HCT116 (cell line): ENCODE data around the gene RAB1A. TPM values are rescaled to one million over a fixed set of nuclear protein-coding genes. Genes with fewer than 3 reads are reported as not detected.

ENCODE experiments used
- ATAC-seq: fragments of 200-7000 bp; cut with Tn5 transposase; 2 replicates; pipeline ENCODE4 v1.9.1; 2020; ENCODE audit warnings: mild to moderate bottlenecking, moderate library complexity
- BruUV-seq: library from RNA; stranded (reverse); fragments of 400-500 nt; replicated peaks from 2 replicates; lab custom pipeline; 2021; lab: Mats Ljungman, UMichigan
- CTCF ChIA-PET: fragments of 300-600 bp; sonication (Branson Sonifier 250); formaldehyde crosslinking; loops from one replicate; lab custom pipeline; 2021; ENCODE audit warnings: antibody characterized with exemption; lab: Charles Lee
- POLR2A ChIA-PET: fragments of 300-600, 350-600 bp; sonication (Branson Sonifier 250); formaldehyde crosslinking; loops from one replicate; lab custom pipeline; 2021; ENCODE audit warnings: antibody characterized with exemption; lab: Charles Lee
- RAD21 ChIA-PET, 2 experiments: fragments of 300-600 bp; sonication (Branson Sonifier 250); formaldehyde crosslinking; loops; one replicate each; lab custom pipeline; 2023; ENCODE audit warnings: low total read pairs in 2 of 2; ENCODE audit not compliant: uncharacterized antibody in 2 of 2, unreplicated experiment in 2 of 2, low non-redundant PET in 1 of 2; lab: Charles Lee
- DNase-seq: peaks from one replicate; pipeline ENCODE4 v3.0.0-alpha.2; 2010; ENCODE audit warnings: low read depth, low spot score
- H2AFZ ChIP-seq: fragments of 200-600 bp; shearing (Covaris generic), sonication (generic); 2 replicates; pipeline ENCODE4 v1.6.1; 2017; ENCODE audit warnings: low read depth, mixed run types, mixed read lengths, antibody characterized with exemption, low read length; ENCODE audit not compliant: poor library complexity, severe bottlenecking
- H3K27ac ChIP-seq: 2 replicates; pipeline ENCODE4 v1.5.1; 2012; ENCODE audit warnings: low read depth, low read length
- H3K27me3 ChIP-seq: fragments of 200-600 bp; sonication (generic); 2 replicates; pipeline ENCODE4 v1.6.1; 2016; ENCODE audit warnings: mixed run types, low read length, mixed read lengths; ENCODE audit not compliant: insufficient read depth
- H3K36me3 ChIP-seq, 2 experiments: fragments of 200-500 bp in 1 of 2; fragments of 200-600 bp in 1 of 2; sonication (Bioruptor generic) in 1 of 2; sonication (generic) in 1 of 2; 2 replicates each; pipeline versions ENCODE4 v1.5.1 to v1.6.1; 2014 to 2016; ENCODE audit warnings: low read length in 2 of 2, inconsistent platforms in 1 of 2, mixed read lengths in 1 of 2, mixed run types in 1 of 2; ENCODE audit not compliant: insufficient read depth in 2 of 2, control insufficient read depth in 1 of 2
- H3K4me1 ChIP-seq, 2 experiments: fragments of 200-600 bp in 1 of 2; sonication (generic) in 1 of 2; 2 replicates each; pipeline versions ENCODE4 v1.5.1 to v1.6.1; 2012 to 2017; ENCODE audit warnings: low read length in 2 of 2, inconsistent platforms in 1 of 2, mild to moderate bottlenecking in 1 of 2, mixed read lengths in 1 of 2, mixed run types in 1 of 2, moderate library complexity in 1 of 2; ENCODE audit not compliant: insufficient read depth in 2 of 2, control insufficient read depth in 1 of 2
- H3K4me2 ChIP-seq: fragments of 200-600 bp; sonication (generic); 2 replicates; pipeline ENCODE4 v1.6.1; 2017; ENCODE audit warnings: mixed run types, low read length, mixed read lengths
- H3K4me3 ChIP-seq, 2 experiments: fragments of 200-600 bp in 1 of 2; sonication (generic) in 1 of 2; replicated peaks in 1 of 2; 2 replicates each; pipeline ENCODE4 v1.5.1; 2011 to 2016; ENCODE audit warnings: low read length in 2 of 2, control low read depth in 1 of 2, low read depth in 1 of 2, mild to moderate bottlenecking in 1 of 2, mixed read lengths in 1 of 2, mixed run types in 1 of 2
- H3K79me2 ChIP-seq: fragments of 200-600 bp; sonication (generic); 2 replicates; pipeline ENCODE4 v1.6.1; 2017; ENCODE audit warnings: mild to moderate bottlenecking, mixed run types, low read length, moderate library complexity, mixed read lengths; ENCODE audit not compliant: insufficient read depth
- H3K9ac ChIP-seq: fragments of 200-600 bp; sonication (generic); 2 replicates; pipeline ENCODE4 v1.6.1; 2016; ENCODE audit warnings: low read length, mixed read lengths
- H3K9me2 ChIP-seq: fragments of 200-600 bp; sonication (generic), shearing (Covaris generic); 2 replicates; pipeline ENCODE4 v1.6.1; 2017; ENCODE audit warnings: mixed run types, mild to moderate bottlenecking, moderate library complexity; ENCODE audit not compliant: insufficient read depth
- H3K9me3 ChIP-seq, 2 experiments: fragments of 200-500 bp in 1 of 2; fragments of 200-600 bp in 1 of 2; sonication (Bioruptor generic) in 1 of 2; sonication (generic) in 1 of 2; 2 replicates each; pipeline ENCODE4 v1.6.1; 2014 to 2017; ENCODE audit warnings: low read length in 2 of 2, mixed read lengths in 2 of 2, inconsistent platforms in 1 of 2, low read depth in 1 of 2, mild to moderate bottlenecking in 1 of 2, mixed run types in 1 of 2, moderate library complexity in 1 of 2; ENCODE audit not compliant: control insufficient read depth in 1 of 2, insufficient read depth in 1 of 2
- H4K20me1 ChIP-seq: fragments of 200-600 bp; sonication (generic), shearing (Covaris generic); 2 replicates; pipeline ENCODE4 v1.6.1; 2017; ENCODE audit warnings: mixed run types, mild to moderate bottlenecking, moderate library complexity; ENCODE audit not compliant: insufficient read depth
- FOSL1 ChIP-seq: IDR thresholded peaks from 2 replicates; pipeline ENCODE4 v1.6.1; 2012; ENCODE audit warnings: low read depth
- RAD21 ChIP-seq: IDR thresholded peaks from 2 replicates; pipeline ENCODE4 v1.6.1; 2012; ENCODE audit warnings: low read depth, mild to moderate bottlenecking
- REST ChIP-seq: IDR thresholded peaks from 2 replicates; pipeline ENCODE4 v1.6.1; 2012; ENCODE audit warnings: low read depth
- SIN3A ChIP-seq: IDR thresholded peaks from 2 replicates; pipeline ENCODE4 v1.6.1; 2012; ENCODE audit warnings: low read depth
- TCF7L2 ChIP-seq: IDR thresholded peaks from 2 replicates; pipeline ENCODE4 v1.7.0; 2011; ENCODE audit warnings: borderline replicate concordance, inconsistent platforms; ENCODE audit not compliant: insufficient read depth, insufficient read length; ENCODE audit errors: extremely low read depth
- ZBTB33 ChIP-seq: IDR thresholded peaks from 2 replicates; pipeline ENCODE4 v1.6.1; 2011; ENCODE audit warnings: mild to moderate bottlenecking, low read length, moderate library complexity; ENCODE audit not compliant: insufficient replicate concordance; ENCODE audit errors: extremely low read depth
- ZFX ChIP-seq: fragments of 450-650 bp; IDR thresholded peaks from 2 replicates; pipeline ENCODE4 v1.6.1; 2017
- ZNF274 ChIP-seq: fragments of 200-500 bp; sonication (Bioruptor generic); IDR thresholded peaks from 2 replicates; pipeline ENCODE4 v1.6.1; 2014; ENCODE audit warnings: mild to moderate bottlenecking, low read depth, low read length, inconsistent platforms
- intact Hi-C: fragments of 100-400 bp; cut with micrococcal nuclease; formaldehyde crosslinking; loops from 2 replicates; pipeline ENCODE4 v1.10.0; 2022
- total RNA-seq: library from RNA; stranded (reverse); gene quantifications from one replicate; pipeline ENCODE4 v1.2.1, GENCODE V29; 2021; ENCODE audit not compliant: unreplicated experiment

Gene RAB1A
- total RNA-seq, 1 experiment from 2014 or later: 131 TPM

GRCh38 chr2:65061146-65061909 lies 68.6 kb downstream of the RAB1A start:
- no TSS peak for BruUV-seq
- no peaks in the 10 kb centered on the region for H3K27me3 ChIP-seq
- H3K9me2 ChIP-seq: no peaks in the 10 kb centered on the region
- no peak overlapping the region for H2AFZ ChIP-seq
- POLR2A ChIA-PET: no interaction called here
- ATAC-seq (no peak), DNase-seq (no peak)
- H3K9me3 ChIP-seq: no peaks in the 10 kb centered on the region
- peaks cover 14 to 27% of the 10 kb centered on the region in 2 experiments for H3K4me1 ChIP-seq
- RAD21 ChIA-PET: no interaction called here
- TF ChIP-seq RAD21 (no peak), FOSL1 (no peak), ZNF274 (no peak), SIN3A (no peak), ZFX (no peak), TCF7L2 (no peak), REST (no peak), ZBTB33 (no peak)
- H3K27ac ChIP-seq: no peak overlapping the region
- H4K20me1 ChIP-seq: no peaks in the 10 kb centered on the region
- H3K4me2 ChIP-seq: no peak overlapping the region
- CTCF ChIA-PET: interaction anchor here (1.1 kb wide), 1 partner anchor 10 kb away, joined by 3 read pairs; no protein-coding TSS in a partner anchor
- intact Hi-C loops: no loop called here
- no peak overlapping the region for H3K4me3 ChIP-seq
- no peak overlapping the region for H3K9ac ChIP-seq
- H3K79me2 ChIP-seq: peaks cover 39% of the 10 kb centered on the region
- H3K36me3 ChIP-seq: no peaks in the 10 kb centered on the region
